Mesenchymal stem cell (in vitro differentiated cells and primary cell): ENCODE data around the gene NMT1.
"Not testable (repeated sequence)": the region's sequence is repeated elsewhere in the genome, so short reads cannot be mapped to it uniquely, and the experiment has no call there.

Source experiments
- DNase-seq: peaks from one replicate; pipeline ENCODE4 v3.0.0-alpha.2; 2013
- H2AFZ ChIP-seq: one replicate; pipeline ENCODE4 v1.6.1; 2013; ENCODE audit warnings: low read depth, mild to moderate bottlenecking, control low read depth, inconsistent platforms, low read length, moderate library complexity
- H2AK5ac ChIP-seq: 2 replicates; pipeline ENCODE4 v1.6.1; 2013; ENCODE audit warnings: low read length, moderate library complexity, mild to moderate bottlenecking, inconsistent platforms; ENCODE audit not compliant: severe bottlenecking
- H2BK120ac ChIP-seq: one replicate; pipeline ENCODE4 v1.6.1; 2013; ENCODE audit warnings: low read depth, mild to moderate bottlenecking, inconsistent platforms, low read length, moderate library complexity
- H2BK12ac ChIP-seq, 2 experiments: one replicate each; pipeline ENCODE4 v1.6.1; 2013; ENCODE audit warnings: inconsistent platforms in 2 of 2, low read length in 2 of 2, mild to moderate bottlenecking in 2 of 2, moderate library complexity in 2 of 2, control low read depth in 1 of 2
- H2BK15ac ChIP-seq: one replicate; pipeline ENCODE4 v1.6.1; 2013; ENCODE audit warnings: mild to moderate bottlenecking, low read depth, inconsistent platforms; ENCODE audit not compliant: poor library complexity, severe bottlenecking
- H2BK5ac ChIP-seq: 2 replicates; pipeline ENCODE4 v1.6.1; 2013; ENCODE audit warnings: low read depth, mild to moderate bottlenecking, low read length, control low read depth, inconsistent platforms; ENCODE audit not compliant: poor library complexity, severe bottlenecking
- H3K14ac ChIP-seq, 2 experiments: one replicate each; pipeline ENCODE4 v1.6.1; 2013; ENCODE audit warnings: inconsistent platforms in 2 of 2, low read length in 2 of 2, control low read depth in 1 of 2, mild to moderate bottlenecking in 1 of 2, moderate library complexity in 1 of 2
- H3K18ac ChIP-seq, 2 experiments: one replicate each; pipeline ENCODE4 v1.6.1; 2013; ENCODE audit warnings: inconsistent platforms in 2 of 2, low read length in 2 of 2, control low read depth in 1 of 2, low read depth in 1 of 2, mild to moderate bottlenecking in 1 of 2
- H3K23ac ChIP-seq, 2 experiments: one replicate each; pipeline ENCODE4 v1.6.1; 2013; ENCODE audit warnings: inconsistent platforms in 2 of 2, low read length in 2 of 2, mild to moderate bottlenecking in 2 of 2, moderate library complexity in 2 of 2, control low read depth in 1 of 2
- H3K27ac ChIP-seq: 2 replicates; pipeline ENCODE4 v1.5.1; 2013; ENCODE audit warnings: mild to moderate bottlenecking, moderate library complexity, low read length, control low read depth, inconsistent platforms; ENCODE audit not compliant: poor library complexity, severe bottlenecking
- H3K27me3 ChIP-seq, 2 experiments: 2 replicates each; pipeline versions ENCODE4 v1.6.1 to v1.7.0; 2013; ENCODE audit warnings: low read length in 2 of 2, mild to moderate bottlenecking in 2 of 2, moderate library complexity in 2 of 2, control low read depth in 1 of 2, inconsistent platforms in 1 of 2; ENCODE audit not compliant: control insufficient read depth in 1 of 2, insufficient read depth in 1 of 2
- H3K36me3 ChIP-seq, 2 experiments: 2 replicates each; pipeline versions ENCODE4 v1.6.1 to v1.7.0; 2013; ENCODE audit warnings: low read length in 2 of 2, control low read depth in 1 of 2, inconsistent platforms in 1 of 2, low read depth in 1 of 2, mild to moderate bottlenecking in 1 of 2; ENCODE audit not compliant: insufficient read depth in 2 of 2, control insufficient read depth in 1 of 2
- H3K4ac ChIP-seq, 2 experiments: one replicate each; pipeline ENCODE4 v1.6.1; 2013; ENCODE audit warnings: inconsistent platforms in 2 of 2, low read length in 2 of 2, mild to moderate bottlenecking in 2 of 2, moderate library complexity in 2 of 2, control low read depth in 1 of 2, low read depth in 1 of 2
- H3K4me1 ChIP-seq: 2 replicates; pipeline ENCODE4 v1.6.1; 2013; ENCODE audit warnings: low read depth, low read length, control low read depth; ENCODE audit not compliant: control insufficient read depth, insufficient read depth
- H3K4me2 ChIP-seq: 2 replicates; pipeline ENCODE4 v1.6.1; 2013; ENCODE audit warnings: low read length, mild to moderate bottlenecking, inconsistent platforms; ENCODE audit not compliant: poor library complexity, severe bottlenecking
- H3K4me3 ChIP-seq, 2 experiments: 2 replicates each; pipeline versions ENCODE4 v1.5.1 to v1.7.0; 2013; ENCODE audit warnings: low read length in 2 of 2, mild to moderate bottlenecking in 2 of 2, control low read depth in 1 of 2, low read depth in 1 of 2; ENCODE audit not compliant: insufficient read depth in 1 of 2
- H3K79me1 ChIP-seq: replicated peaks from 2 replicates; pipeline ENCODE4 v1.6.1; 2013; ENCODE audit warnings: mild to moderate bottlenecking, control low read depth, low read length, inconsistent platforms; ENCODE audit not compliant: poor library complexity, severe bottlenecking
- H3K9ac ChIP-seq: 2 replicates; pipeline ENCODE4 v1.7.0; 2013; ENCODE audit warnings: mild to moderate bottlenecking, low read length, moderate library complexity
- H3K9me3 ChIP-seq: 2 replicates; pipeline ENCODE4 v1.7.0; 2013; ENCODE audit warnings: mild to moderate bottlenecking, low read length; ENCODE audit not compliant: control insufficient read depth
- H4K8ac ChIP-seq: one replicate; pipeline ENCODE4 v1.6.1; 2013; ENCODE audit warnings: inconsistent platforms, mild to moderate bottlenecking, low read length, moderate library complexity
- H4K91ac ChIP-seq: one replicate; pipeline ENCODE4 v1.6.1; 2013; ENCODE audit warnings: mild to moderate bottlenecking, low read length, inconsistent platforms
- WGBS: methylation state at CpG from one replicate; pipeline ENCODE4 v1.1.7; 2013; ENCODE audit warnings: mixed read lengths; 5-methylcytosine and 5-hydroxymethylcytosine counted together

The NMT1 gene

DNA sequence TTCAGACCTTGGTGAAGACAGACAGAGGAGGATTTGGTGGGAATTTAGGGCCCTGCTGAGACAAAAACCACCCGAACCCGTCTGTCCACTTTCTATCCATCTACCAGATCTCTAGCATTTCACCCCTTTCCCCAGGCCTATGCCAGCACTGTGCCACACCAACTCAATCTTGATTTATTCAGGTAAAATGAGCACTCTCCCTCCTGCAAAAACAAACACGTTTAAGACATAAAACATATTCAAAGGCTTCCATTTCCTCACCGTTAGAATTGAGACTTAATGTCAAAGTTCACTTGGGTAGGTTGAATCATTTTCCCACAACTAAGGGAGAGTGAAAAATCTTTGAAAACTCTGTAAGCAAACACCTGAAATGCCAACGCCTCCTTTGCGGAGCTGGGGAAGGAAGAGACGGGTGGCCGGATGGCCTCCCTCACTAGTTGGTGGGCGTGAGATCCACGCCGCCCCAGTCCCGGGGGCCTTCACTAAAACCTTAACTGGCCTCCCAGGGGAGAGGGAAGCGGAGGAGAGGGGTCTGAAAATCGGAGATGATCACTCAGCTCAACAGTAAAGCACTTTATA, 10.5 kb upstream of the NMT1 start:
- peaks cover 15% of the 10 kb centered on the region for H3K79me1 ChIP-seq
- 5% methylated on average over 10 of the region's 14 CpGs for WGBS
- peak; percentile 44 for DNase-seq
- no peak overlapping the region for H4K91ac ChIP-seq
- no peaks in the 10 kb centered on the region for H3K9me3 ChIP-seq
- H2BK15ac ChIP-seq: peak overlapping the region; percentile 77
- H2AFZ ChIP-seq: no peak overlapping the region
- H3K4me3 ChIP-seq: peak overlapping the region; percentile 50 to 87
- H2BK12ac ChIP-seq: no peak overlapping the region
- H4K8ac ChIP-seq: peak overlapping the region; percentile 90
- peak overlapping the region; percentile 79 to 84 for H3K18ac ChIP-seq
- H3K4ac ChIP-seq: peak overlapping the region; percentile 48 to 95
- H3K4me1 ChIP-seq: peaks cover 11% of the 10 kb centered on the region
- peak overlapping the region; percentile 86 for H3K4me2 ChIP-seq
- no peaks in the 10 kb centered on the region for H3K36me3 ChIP-seq
- no peak overlapping the region for H3K23ac ChIP-seq
- H3K27ac ChIP-seq: peak overlapping the region; percentile 84
- no peaks in the 10 kb centered on the region for H3K27me3 ChIP-seq
- H3K9ac ChIP-seq: peak overlapping the region; percentile 96
- H2AK5ac ChIP-seq: peak overlapping the region; percentile 69
- H2BK5ac ChIP-seq: no peak overlapping the region
- H3K14ac ChIP-seq: peak overlapping the region in 1 of 2 experiments; percentile 55
- H2BK120ac ChIP-seq: peak overlapping the region; percentile 71

- Histone ChIP-seq H3K79me1 (peaks cover 13% of the 10 kb centered on the region), H4K8ac (peak within 1 kb of the TSS; percentile 90), H2BK15ac (peak within 1 kb of the TSS; percentile 52), H3K23ac (no peak within 1 kb of the TSS), H3K36me3 (no peaks in the 10 kb centered on the region), H2BK5ac (no peak within 1 kb of the TSS), H3K9me3 (no peaks in the 10 kb centered on the region), H3K14ac (peak within 1 kb of the TSS in 1 of 2 experiments; percentile 91), H3K27me3 (no peaks in the 10 kb centered on the region), H3K9ac (peak within 1 kb of the TSS; percentile 96), H3K4me1 (peaks cover 10% of the 10 kb centered on the region), H4K91ac (peak within 1 kb of the TSS; percentile 94), H3K4ac (peak within 1 kb of the TSS; percentile 75 to 95), H3K4me2 (peak within 1 kb of the TSS; percentile 86), H2AK5ac (peak within 1 kb of the TSS; percentile 69), H3K18ac (peak within 1 kb of the TSS; percentile 81 to 84), H2BK120ac (peak within 1 kb of the TSS; percentile 73), H3K27ac (peak within 1 kb of the TSS; percentile 85), H2BK12ac (peak within 1 kb of the TSS in 1 of 2 experiments; percentile 15), H3K4me3 (peak within 1 kb of the TSS; percentile 60 to 87), H2AFZ (peak within 1 kb of the TSS; percentile 63)
- DNase-seq: peak; percentile 96
- WGBS: 1% methylated on average over 28 of the region's 56 CpGs
Measured at GRCh38 chr17:45051060-45051719, 9.9 kb upstream of the NMT1 start, which contains the start of gene DCAKD. DCAKD (minus strand) TSS chr17:45051632; CDS start chr17:45034885, 16,747 bp downstream.

GRCh38 chr17:45051720-45052051, 9.4 kb upstream of the NMT1 start:
- H3K27ac ChIP-seq, H2BK15ac ChIP-seq, H3K4me3 ChIP-seq, H3K4ac ChIP-seq, H4K8ac ChIP-seq, H3K14ac ChIP-seq, H4K91ac ChIP-seq, H3K18ac ChIP-seq, H3K4me1 ChIP-seq, H3K9me3 ChIP-seq, H3K27me3 ChIP-seq, H3K23ac ChIP-seq, H2AK5ac ChIP-seq, H2BK12ac ChIP-seq, H2AFZ ChIP-seq, H2BK120ac ChIP-seq, H3K9ac ChIP-seq, DNase-seq, H2BK5ac ChIP-seq, H3K4me2 ChIP-seq, H3K36me3 ChIP-seq: not testable (repeated sequence)
- no CpG with 5 or more reads among the region's 54 CpGs for WGBS
- peaks cover 13% of the 10 kb centered on the region for H3K79me1 ChIP-seq

DNA sequence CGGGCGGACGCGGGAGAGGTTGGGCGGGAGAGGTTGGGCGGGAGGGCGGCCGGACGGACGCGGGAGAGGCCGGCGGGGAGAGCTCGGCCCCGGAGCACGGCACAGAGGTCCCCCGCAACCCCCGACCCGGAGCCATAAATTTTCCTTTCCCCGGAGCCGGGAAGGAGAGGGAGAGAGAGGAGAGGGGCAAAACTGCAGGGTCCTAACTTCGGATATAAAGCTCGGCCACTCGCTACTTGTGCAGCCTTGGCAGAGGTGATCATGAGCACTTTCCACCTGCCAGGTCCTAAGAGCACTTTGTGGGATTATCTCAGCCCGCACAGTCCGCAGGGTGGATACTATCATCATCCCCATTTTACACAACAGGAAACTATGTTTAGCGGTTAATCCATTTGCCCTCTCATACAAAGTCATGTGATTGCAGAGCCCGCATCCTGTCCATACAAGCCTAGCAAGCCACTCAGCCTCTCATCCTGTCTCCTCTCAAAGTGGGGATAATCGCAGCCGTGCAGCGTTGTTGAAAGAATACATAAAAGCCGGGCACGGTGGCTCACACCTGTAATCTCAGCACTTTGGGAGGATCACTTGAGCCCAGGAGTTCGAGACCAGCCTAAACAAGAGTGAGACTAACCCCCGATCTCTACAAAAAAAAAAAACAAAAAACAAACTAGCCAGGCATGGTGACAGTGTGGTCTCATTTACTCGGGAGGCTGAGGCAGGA, 8.9 kb upstream of the NMT1 start:
- Histone ChIP-seq H2BK5ac (no peak overlapping the region), H2BK12ac (peak overlapping the region in 1 of 2 experiments; percentile 15), H3K4me1 (peaks cover 9% of the 10 kb centered on the region)

More for the DNA sequence above, 8.9 kb upstream of the NMT1 start:
- Histone ChIP-seq H2AK5ac (peak overlapping the region; percentile 7), H2BK120ac (peak overlapping the region; percentile 73), H3K9me3 (no peaks in the 10 kb centered on the region), H2AFZ (peak overlapping the region; percentile 63), H2BK15ac (peak overlapping the region; percentile 52), H3K27ac (peak overlapping the region; percentile 85), H3K36me3 (no peaks in the 10 kb centered on the region), H3K4me2 (peak overlapping the region; percentile 77), H3K14ac (peak overlapping the region in 1 of 2 experiments; percentile 91), H3K9ac (peak overlapping the region; percentile 92), H3K18ac (peak overlapping the region; percentile 79 to 81), H4K91ac (peak overlapping the region; percentile 94), H3K4ac (peak overlapping the region; percentile 75 to 84), H3K79me1 (peaks cover 14% of the 10 kb centered on the region), H4K8ac (peak overlapping the region; percentile 75), H3K27me3 (no peaks in the 10 kb centered on the region), H3K23ac (no peak overlapping the region), H3K4me3 (peak overlapping the region; percentile 60 to 83)
- WGBS: 20% methylated on average over 20 of the region's 36 CpGs
- DNase-seq: peak; percentile 47
